Mesodermal cell (in vitro differentiated cells): ENCODE measurements around the gene CKLF.
"Not testable (repeated sequence)": the region's sequence is repeated elsewhere in the genome, so short reads cannot be mapped to it uniquely, and the experiment has no call there.

Experiments used
- H3K27ac ChIP-seq: 2 replicates; pipeline ENCODE4 v1.7.0; 2013; ENCODE audit warnings: mild to moderate bottlenecking, low read depth, low read length, moderate library complexity; ENCODE audit not compliant: severe bottlenecking
- H3K36me3 ChIP-seq: 2 replicates; pipeline ENCODE4 v1.7.1; 2013; ENCODE audit warnings: mild to moderate bottlenecking, low read length, moderate library complexity; ENCODE audit not compliant: control insufficient read depth, insufficient read depth
- H3K4me1 ChIP-seq: one replicate; pipeline ENCODE4 v1.7.1; 2013; ENCODE audit warnings: mild to moderate bottlenecking, low read length; ENCODE audit not compliant: insufficient read depth, control insufficient read depth, poor library complexity, severe bottlenecking
- H3K4me3 ChIP-seq: 2 replicates; pipeline ENCODE4 v1.7.0; 2013; ENCODE audit warnings: low read length, control low read depth, mild to moderate bottlenecking; ENCODE audit not compliant: insufficient read depth, poor library complexity, severe bottlenecking; ENCODE audit errors: extremely low read depth
- H3K9me3 ChIP-seq: 2 replicates; pipeline ENCODE4 v1.7.1; 2013; ENCODE audit warnings: mild to moderate bottlenecking, low read length, moderate library complexity; ENCODE audit not compliant: control insufficient read depth
- WGBS, 2 experiments: methylation state at CpG; one replicate each; pipeline ENCODE4 v1.1.5; 2013; ENCODE audit warnings: missing lambda C conversion rate in 2 of 2; ENCODE audit not compliant: insufficient coverage in 2 of 2; 5-methylcytosine and 5-hydroxymethylcytosine counted together

Gene CKLF

DNA sequence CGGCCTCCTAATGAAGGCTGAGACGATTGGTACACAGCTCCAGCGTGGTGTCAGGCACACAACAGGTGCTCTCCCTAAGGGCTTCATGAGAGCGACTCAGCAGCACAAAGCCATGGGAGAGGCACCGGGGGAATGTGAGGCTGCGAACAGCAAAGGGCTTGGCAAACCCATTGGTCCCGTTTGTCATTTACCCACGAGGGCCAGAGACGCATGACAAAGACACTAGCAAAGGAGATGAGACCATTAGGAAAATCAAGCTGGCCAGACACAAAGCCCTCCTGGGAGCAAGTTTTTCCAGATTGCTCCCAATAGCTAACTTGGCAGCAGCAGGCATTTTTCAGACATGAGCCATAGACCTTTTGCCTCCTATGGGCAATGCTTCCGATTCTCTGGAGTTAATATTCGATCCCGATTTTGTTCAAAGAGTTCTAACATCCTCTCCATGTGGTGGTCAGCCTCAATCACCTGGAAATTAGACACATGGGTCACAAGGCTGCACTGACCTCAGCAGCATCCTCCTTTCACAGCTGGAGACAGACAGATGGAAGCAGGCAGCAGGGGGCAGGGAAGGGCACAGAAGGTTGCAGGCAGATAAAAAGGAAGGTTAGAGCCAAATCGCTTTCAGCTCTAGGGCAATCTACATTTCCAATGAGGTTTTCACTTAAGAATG lies 40.6 kb upstream of the CKLF start:
- Histone ChIP-seq H3K36me3 (no peaks in the 10 kb centered on the region), H3K4me1 (peaks cover 37% of the 10 kb centered on the region), H3K4me3 (no peak overlapping the region), H3K9me3 (no peaks in the 10 kb centered on the region), H3K27ac (peak overlapping the region; percentile 49)
- WGBS, 2 experiments = 56 to 58% methylated on average over 13 of the region's 13 CpGs

DNA sequence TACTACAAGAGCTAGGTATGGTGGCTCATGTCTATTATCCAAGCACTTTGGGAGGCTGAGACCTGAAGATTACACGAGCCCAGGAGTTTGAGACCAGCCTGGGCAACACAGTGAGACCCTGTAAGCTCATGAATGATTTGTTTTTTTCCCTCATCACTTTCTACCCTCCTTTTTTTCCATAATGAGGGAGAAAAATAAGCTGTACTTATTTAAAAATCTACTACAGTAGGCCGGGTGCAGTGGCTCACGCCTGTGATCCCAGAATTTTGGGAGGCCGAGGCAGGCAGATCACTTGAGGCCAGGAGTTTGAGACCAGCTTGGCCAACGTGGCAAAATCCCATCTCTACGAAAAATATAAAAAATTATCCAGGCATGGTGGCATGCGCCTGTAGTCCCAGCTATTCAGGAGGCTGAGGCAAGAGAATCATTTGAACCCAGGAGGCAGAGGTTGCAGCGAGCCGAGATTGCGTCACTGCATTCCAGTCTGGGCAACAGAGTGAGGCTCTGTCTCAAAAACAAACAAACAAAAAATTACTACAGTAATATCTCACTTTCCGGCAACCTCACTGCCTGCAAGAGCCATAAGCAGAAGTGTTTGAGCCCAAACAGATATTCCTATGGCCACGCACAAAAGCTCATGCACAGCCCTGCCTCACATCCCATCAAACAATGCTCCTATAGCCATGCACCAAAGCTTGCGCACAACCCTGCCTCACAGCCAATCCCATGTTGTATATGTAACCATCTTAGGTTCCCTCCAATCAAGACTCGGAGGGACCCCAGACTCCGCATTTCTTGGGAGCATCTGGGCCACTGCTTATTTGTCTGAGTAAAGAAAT lies 39.9 kb upstream of the CKLF start:
- 87 to 88% methylated on average over 13 of the region's 15 CpGs for WGBS, 2 experiments
- no peaks in the 10 kb centered on the region for H3K36me3 ChIP-seq
- H3K4me3 ChIP-seq = no peak overlapping the region
- H3K9me3 ChIP-seq = no peaks in the 10 kb centered on the region
- H3K27ac ChIP-seq = no peak overlapping the region
- H3K4me1 ChIP-seq = peaks cover 43% of the 10 kb centered on the region

DNA sequence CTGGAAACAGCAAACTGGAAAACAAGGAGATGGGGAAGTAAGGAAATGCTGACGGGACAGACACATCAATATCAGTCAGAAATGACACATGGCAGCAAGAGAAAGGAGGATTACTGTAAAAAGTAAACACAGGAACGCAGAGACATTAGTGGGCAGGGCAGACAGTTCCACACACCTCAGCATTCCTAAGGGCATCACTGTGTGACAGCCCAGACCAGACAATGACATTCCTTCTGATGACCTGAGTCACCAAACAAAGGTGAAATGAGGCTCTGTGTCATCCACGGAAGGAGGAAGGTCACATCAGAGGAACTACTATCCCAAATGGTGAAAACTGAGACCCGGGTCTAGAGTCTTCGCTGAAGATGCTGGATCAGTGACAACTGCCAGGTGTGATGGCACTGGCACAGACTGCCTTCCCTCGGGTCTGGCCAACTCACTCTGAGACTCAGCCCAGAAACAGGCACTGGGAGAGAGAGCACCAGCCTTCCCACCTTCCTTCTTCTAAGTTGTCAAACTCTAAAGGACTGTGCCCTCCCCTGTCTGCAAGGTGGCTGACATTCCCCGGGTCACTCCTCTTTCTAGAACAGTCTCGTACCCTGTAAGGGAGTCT lies 39.2 kb upstream of the CKLF start:
- H3K4me3 ChIP-seq = no peak overlapping the region
- 90 to 96% methylated on average over 6 to 8 of the region's 8 CpGs for WGBS, 2 experiments
- H3K27ac ChIP-seq = no peak overlapping the region
- H3K9me3 ChIP-seq = no peaks in the 10 kb centered on the region
- peaks cover 50% of the 10 kb centered on the region for H3K4me1 ChIP-seq
- H3K36me3 ChIP-seq = no peaks in the 10 kb centered on the region

DNA sequence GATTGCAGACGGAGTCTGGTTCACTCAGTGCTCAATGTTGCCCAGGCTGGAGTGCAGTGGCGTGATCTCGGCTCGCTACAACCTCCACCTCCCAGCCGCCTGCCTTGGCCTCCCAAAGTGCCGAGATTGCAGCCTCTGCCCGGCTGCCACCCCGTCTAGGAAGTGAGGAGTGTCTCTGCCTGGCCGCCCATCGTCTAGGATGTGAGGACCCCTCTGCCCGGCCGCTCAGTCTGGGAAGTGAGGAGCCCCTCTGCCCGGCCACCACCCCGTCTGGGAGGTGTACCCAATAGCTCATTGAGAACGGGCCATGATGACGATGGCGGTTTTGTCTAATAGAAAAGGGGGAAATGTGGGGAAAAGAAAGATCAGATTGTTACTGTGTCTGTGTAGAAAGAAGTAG lies 38.0 kb upstream of the CKLF start:
- not testable (repeated sequence) for H3K27ac ChIP-seq, H3K9me3 ChIP-seq, H3K36me3 ChIP-seq, H3K4me3 ChIP-seq
- peaks cover 50% of the 10 kb centered on the region for H3K4me1 ChIP-seq
- 96 to 98% methylated on average over 7 to 8 of the region's 17 CpGs for WGBS, 2 experiments

DNA sequence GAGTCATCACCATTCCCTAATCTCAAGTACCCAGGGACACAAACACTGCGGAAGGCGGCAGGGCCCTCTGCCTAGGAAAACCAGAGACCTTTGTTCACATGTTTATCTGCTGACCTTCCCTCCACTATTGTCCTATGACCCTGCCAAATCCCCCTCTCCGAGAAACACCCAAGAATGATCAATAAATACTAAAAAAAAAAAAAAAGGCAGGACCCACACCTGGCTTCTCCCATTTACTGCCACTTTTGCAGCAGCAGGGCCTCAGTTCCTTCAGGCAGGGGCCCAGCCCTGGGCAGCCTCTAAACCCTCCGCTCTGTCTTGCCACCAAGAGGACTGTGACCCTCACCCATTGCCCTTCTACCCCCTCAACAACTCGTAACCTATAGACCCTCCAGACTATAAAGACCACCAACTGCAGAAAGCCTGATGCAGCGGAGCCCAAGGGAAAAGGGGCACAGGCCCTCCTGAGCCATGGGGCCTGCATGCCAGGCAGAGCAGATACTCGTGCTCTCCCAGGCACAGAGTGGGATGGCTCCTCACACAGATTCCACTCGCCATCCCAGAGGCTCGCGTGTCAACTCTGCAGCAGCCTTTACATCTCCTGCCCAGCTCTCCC lies 37.3 kb upstream of the CKLF start:
- H3K9me3 ChIP-seq, H3K36me3 ChIP-seq, H3K4me3 ChIP-seq, H3K27ac ChIP-seq: not testable (repeated sequence)
- H3K4me1 ChIP-seq = peaks cover 50% of the 10 kb centered on the region
- WGBS, 2 experiments = 88 to 98% methylated on average over 5 of the region's 10 CpGs

DNA sequence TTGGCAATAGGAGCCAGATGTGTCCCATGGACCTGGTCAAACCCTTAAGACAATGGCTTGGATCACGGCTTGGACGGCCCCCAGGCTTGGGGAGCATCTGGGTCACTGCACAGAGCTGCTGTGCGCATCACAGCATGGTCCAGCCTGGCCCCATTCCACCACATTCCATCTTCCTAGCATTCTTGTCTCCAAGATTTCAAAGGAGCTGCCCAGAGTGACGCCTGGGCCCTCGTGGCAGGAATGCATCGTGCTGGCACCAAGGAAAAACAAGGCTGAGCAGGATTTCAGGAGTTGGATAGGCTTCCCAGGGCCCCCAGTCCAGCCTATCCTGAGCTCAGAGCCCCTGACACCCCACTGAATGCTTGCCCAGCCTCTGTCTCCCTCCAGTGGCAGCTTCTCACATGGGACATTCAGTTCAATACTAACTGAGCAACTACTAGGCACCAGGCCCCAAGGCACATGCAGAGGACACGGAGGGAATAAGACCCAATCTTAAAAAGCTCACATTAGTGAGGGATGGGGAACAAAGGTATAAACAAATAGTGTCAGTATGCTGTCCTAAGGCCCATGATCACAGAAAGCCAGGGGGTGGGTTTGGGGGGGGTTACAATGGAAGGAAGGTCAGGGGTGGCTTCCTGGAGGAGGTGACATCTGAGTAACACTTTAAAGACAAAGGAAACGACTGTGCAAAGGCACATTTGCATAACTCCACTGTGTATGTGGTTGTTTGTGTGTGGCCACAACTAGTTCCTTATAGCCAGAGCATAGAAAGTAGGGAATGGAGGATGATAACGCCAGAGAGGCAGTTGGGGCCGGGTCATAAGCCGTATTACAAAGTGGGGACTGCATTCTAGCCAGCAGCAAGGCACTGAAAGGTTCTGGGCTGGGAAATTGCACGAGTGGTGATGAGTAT lies 36.5 kb upstream of the CKLF start:
- 87 to 92% methylated on average over 11 to 12 of the region's 12 CpGs for WGBS, 2 experiments
- H3K27ac ChIP-seq = peak overlapping the region; percentile 77
- no peak overlapping the region for H3K4me3 ChIP-seq
- no peaks in the 10 kb centered on the region for H3K9me3 ChIP-seq
- H3K4me1 ChIP-seq = peaks cover 50% of the 10 kb centered on the region
- no peaks in the 10 kb centered on the region for H3K36me3 ChIP-seq

DNA sequence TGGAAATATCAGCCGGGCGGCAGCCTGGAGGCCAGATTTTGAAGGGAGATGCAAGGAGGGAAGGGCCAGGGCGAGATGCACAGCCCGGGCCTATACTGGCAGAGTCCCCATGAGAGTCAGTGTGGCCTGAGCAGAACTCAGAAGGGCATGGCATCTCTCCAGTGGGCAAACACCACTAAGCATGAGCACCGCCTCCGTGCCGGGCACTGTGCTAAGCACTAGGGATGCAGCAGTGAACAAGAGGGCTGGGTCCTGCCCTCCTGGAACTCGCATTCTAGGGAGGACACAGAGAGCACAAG lies 35.9 kb upstream of the CKLF start:
- Histone ChIP-seq H3K27ac (peak overlapping the region; percentile 77), H3K9me3 (no peaks in the 10 kb centered on the region), H3K36me3 (no peaks in the 10 kb centered on the region), H3K4me1 (peaks cover 49% of the 10 kb centered on the region), H3K4me3 (no peak overlapping the region)
- 87 to 91% methylated on average over 5 to 8 of the region's 8 CpGs for WGBS, 2 experiments

DNA sequence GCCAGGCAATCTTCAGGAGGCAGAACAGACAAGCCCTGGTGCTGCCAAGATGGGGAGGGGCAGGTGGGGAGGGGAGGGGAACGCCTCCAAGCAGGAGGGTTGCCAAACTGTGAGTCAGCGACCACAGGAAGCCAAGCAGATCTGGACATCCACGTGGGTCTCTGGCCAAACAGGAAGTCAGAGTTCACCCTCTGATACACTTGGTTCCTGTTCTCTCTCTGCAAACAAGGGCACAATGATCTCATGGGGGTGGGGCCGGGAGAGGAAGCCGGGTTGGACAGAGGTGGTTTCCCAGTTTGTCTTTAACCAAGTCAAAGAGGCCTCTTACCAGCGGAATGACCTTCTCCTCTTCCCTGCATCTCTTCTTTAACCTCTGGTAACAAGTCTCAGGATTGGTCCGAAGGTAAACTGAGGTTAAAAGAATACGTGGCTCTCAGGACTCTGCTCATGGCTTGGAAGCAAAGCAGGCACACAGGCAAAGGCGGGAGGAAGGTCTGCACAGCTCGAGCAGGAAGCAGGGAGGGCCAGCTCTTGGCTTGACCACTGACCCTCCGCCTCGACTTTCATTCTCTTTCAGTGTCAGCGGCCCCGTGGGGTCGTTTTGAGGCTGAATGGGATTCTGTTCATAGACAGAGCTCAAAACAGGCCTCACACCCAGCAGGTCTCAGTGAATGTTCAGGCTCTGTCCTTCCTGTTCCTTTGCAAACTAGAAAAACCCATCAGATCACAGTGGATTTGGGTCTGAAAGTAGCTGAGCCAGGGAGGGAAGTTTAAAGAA lies 35.4 kb upstream of the CKLF start:
- H3K9me3 ChIP-seq = no peaks in the 10 kb centered on the region
- H3K36me3 ChIP-seq = no peaks in the 10 kb centered on the region
- 52 to 61% methylated on average over 13 to 14 of the region's 15 CpGs for WGBS, 2 experiments
- H3K4me1 ChIP-seq = peaks cover 44% of the 10 kb centered on the region
- H3K4me3 ChIP-seq = no peak overlapping the region
- H3K27ac ChIP-seq = peak overlapping the region; percentile 94

DNA sequence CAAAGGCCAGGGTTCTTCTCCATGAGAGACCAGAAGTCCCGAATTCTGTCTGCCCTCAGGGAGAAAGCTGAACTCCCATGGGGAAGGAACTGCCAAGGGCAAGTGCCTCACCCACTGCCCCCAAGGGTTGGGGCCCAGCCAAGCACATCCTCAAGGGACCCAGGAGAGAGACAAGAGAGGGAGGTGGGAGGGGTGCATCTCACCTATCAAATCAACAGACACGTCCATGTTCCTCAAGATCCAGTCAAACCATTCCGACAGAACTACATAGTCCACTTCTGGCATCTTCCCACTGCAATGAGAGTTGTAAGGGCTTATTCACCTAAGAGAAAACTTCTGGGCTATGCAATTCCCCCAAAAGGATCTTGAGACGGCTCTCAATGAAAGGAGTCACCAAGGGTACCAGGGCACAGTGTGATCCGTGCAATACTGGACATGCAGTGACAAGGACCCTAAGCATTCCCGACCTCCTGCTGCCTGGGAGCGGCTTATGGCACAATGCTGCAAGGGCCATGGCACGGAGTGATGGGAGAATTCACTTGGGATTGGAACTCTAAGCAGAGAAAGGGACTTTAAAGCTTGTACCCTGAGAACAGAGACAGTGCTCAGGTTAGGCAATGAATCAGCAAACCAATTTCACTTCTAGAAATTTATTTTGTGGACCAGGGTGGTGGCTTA lies 34.7 kb upstream of the CKLF start:
- peaks cover 37% of the 10 kb centered on the region for H3K4me1 ChIP-seq
- peak overlapping the region; percentile 94 for H3K27ac ChIP-seq
- no peaks in the 10 kb centered on the region for H3K36me3 ChIP-seq
- 93% methylated on average over 7 to 8 of the region's 8 CpGs for WGBS, 2 experiments
- no peaks in the 10 kb centered on the region for H3K9me3 ChIP-seq
- H3K4me3 ChIP-seq = no peak overlapping the region
